ENCODE data around the gene USO1.
A peak's percentile ranks its signal among the peaks of the same experiment; 100 is the strongest.
"Not testable (repeated sequence)": the region's sequence is repeated elsewhere in the genome, so short reads cannot be mapped to it uniquely, and the experiment has no call there.

The USO1 gene

GRCh38 chr4:75692066-75692465, 32.3 kb upstream of the USO1 start:
- H3K27ac ChIP-seq (ENCODE audit: insufficient read depth, low read depth, low read length, poor library complexity, severe bottlenecking); H3K27me3 ChIP-seq (ENCODE audit: control insufficient read depth, insufficient read depth, low read length, poor library complexity, severe bottlenecking); H3K4me3 ChIP-seq (ENCODE audit: insufficient read depth, low read depth, low read length); H3K9me3 ChIP-seq (ENCODE audit: control insufficient read depth, low read length); H3K36me3 ChIP-seq (ENCODE audit: control insufficient read depth, insufficient read depth, low read length); H3K4me1 ChIP-seq (ENCODE audit: control insufficient read depth, insufficient read depth, low read length): not testable (repeated sequence)
- 94 to 96% methylated on average over 5 of the region's 5 CpGs for WGBS, 2 experiments

DNA sequence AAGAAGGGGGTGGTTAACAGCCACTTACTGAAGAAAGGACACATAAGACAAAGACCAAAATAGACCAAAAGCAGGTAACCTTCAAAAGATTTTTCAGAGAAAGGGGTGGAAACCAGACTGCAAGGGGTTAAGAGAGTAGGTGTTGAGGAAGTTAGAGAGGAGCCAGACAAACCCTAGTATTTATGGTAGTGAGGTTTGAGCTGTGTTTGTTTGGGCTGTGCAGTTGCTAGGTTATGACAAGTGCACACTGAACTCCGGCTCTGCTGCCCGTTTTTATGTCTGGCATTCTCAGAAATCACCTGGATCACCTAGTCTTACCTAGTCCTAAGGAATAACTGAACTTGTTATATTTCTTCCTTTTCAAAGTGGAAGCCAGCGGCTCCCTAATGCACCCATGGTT, 28.3 kb upstream of the USO1 start:
- Histone ChIP-seq H3K4me3 (ENCODE audit: insufficient read depth, low read depth, low read length) (no peak overlapping the region), H3K4me1 (ENCODE audit: control insufficient read depth, insufficient read depth, low read length) (no peaks in the 10 kb centered on the region), H3K27ac (ENCODE audit: insufficient read depth, low read depth, low read length, poor library complexity, severe bottlenecking) (no peak overlapping the region), H3K36me3 (ENCODE audit: control insufficient read depth, insufficient read depth, low read length) (no peaks in the 10 kb centered on the region), H3K9me3 (ENCODE audit: control insufficient read depth, low read length) (no peaks in the 10 kb centered on the region), H3K27me3 (ENCODE audit: control insufficient read depth, insufficient read depth, low read length, poor library complexity, severe bottlenecking) (no peaks in the 10 kb centered on the region)
- 55 to 57% methylated on average over 2 to 3 of the region's 3 CpGs for WGBS, 2 experiments

DNA sequence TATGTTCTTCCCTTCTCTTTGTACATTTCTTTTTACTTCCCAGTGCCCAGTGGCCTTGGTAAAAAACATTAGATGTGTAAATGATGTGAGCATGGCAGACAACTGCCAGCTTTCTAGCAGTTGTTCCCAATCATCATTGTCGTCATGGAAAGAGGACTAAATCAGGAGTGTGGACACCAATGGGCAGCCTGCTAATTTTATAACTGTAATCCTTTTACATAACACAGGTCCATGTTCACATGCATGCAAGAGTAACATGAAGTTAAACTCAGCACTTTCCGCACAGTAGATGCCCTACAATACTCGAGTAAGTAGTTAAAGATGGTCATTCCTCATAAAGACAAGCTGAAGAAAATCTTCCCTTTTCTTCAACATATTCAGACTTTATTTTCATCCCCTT, 27.8 kb upstream of the USO1 start:
- Histone ChIP-seq H3K36me3 (ENCODE audit: control insufficient read depth, insufficient read depth, low read length) (no peaks in the 10 kb centered on the region), H3K4me1 (ENCODE audit: control insufficient read depth, insufficient read depth, low read length) (no peaks in the 10 kb centered on the region), H3K9me3 (ENCODE audit: control insufficient read depth, low read length) (no peaks in the 10 kb centered on the region), H3K27ac (ENCODE audit: insufficient read depth, low read depth, low read length, poor library complexity, severe bottlenecking) (no peak overlapping the region), H3K27me3 (ENCODE audit: control insufficient read depth, insufficient read depth, low read length, poor library complexity, severe bottlenecking) (no peaks in the 10 kb centered on the region), H3K4me3 (ENCODE audit: insufficient read depth, low read depth, low read length) (no peak overlapping the region)
- 79 to 81% methylated on average over 3 of the region's 3 CpGs for WGBS, 2 experiments

DNA sequence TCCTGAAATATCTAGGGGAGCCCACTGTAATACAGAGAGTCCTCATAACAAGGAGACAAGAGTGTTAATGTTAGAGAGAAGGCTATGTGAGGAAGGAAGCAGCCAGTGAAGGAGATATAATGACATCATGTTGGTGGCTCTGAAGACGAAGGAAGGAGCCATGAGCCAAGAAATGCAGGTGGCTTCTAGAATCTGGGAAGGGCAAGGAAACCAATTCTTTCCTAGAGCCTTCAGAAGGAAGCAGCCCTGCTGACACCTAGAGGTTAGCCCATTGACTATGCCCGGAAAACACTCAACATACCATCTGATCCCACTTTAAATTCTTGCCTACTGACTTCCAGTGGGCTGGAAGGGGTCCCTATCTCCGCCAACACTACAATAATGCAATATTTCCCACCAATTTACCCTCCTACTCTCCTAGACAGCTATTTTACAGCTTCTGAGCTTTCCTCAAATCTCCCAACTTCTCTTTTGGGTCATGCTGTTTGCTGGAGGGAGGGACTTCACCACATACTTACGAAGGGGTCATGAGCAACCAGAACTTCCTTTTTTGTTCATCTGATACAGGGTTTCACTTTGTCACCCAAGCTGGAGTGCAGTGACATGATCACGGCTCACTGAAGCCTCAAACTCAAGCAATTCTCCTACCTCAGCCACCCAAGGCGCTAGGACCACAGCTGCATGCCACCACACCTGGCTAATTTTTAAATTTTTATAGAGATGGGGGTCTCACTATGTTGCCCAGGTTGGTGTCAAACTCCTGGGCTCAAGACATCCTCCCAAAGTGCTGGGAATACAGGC, 26.0 kb upstream of the USO1 start:
- Histone ChIP-seq H3K36me3 (ENCODE audit: control insufficient read depth, insufficient read depth, low read length) (no peaks in the 10 kb centered on the region), H3K4me3 (ENCODE audit: insufficient read depth, low read depth, low read length) (no peak overlapping the region), H3K27ac (ENCODE audit: insufficient read depth, low read depth, low read length, poor library complexity, severe bottlenecking) (no peak overlapping the region), H3K9me3 (ENCODE audit: control insufficient read depth, low read length) (no peaks in the 10 kb centered on the region), H3K27me3 (ENCODE audit: control insufficient read depth, insufficient read depth, low read length, poor library complexity, severe bottlenecking) (no peaks in the 10 kb centered on the region), H3K4me1 (ENCODE audit: control insufficient read depth, insufficient read depth, low read length) (peaks cover 3% of the 10 kb centered on the region)
- 91 to 92% methylated on average over 6 of the region's 6 CpGs for WGBS, 2 experiments

GRCh38 chr4:75698963-75699228, 25.5 kb upstream of the USO1 start:
- H3K36me3 ChIP-seq (ENCODE audit: control insufficient read depth, insufficient read depth, low read length): no peaks in the 10 kb centered on the region
- no peaks in the 10 kb centered on the region for H3K27me3 ChIP-seq (ENCODE audit: control insufficient read depth, insufficient read depth, low read length, poor library complexity, severe bottlenecking)
- no peak overlapping the region for H3K27ac ChIP-seq (ENCODE audit: insufficient read depth, low read depth, low read length, poor library complexity, severe bottlenecking)
- H3K4me3 ChIP-seq (ENCODE audit: insufficient read depth, low read depth, low read length): no peak overlapping the region
- WGBS, 2 experiments: 81 to 82% methylated on average over 2 of the region's 2 CpGs
- H3K9me3 ChIP-seq (ENCODE audit: control insufficient read depth, low read length): no peaks in the 10 kb centered on the region
- H3K4me1 ChIP-seq (ENCODE audit: control insufficient read depth, insufficient read depth, low read length): peaks cover 3% of the 10 kb centered on the region

- H3K27me3 ChIP-seq (ENCODE audit: control insufficient read depth, insufficient read depth, low read length, poor library complexity, severe bottlenecking): no peaks in the 10 kb centered on the region
- H3K4me1 ChIP-seq (ENCODE audit: control insufficient read depth, insufficient read depth, low read length): peaks cover 3% of the 10 kb centered on the region
- peak overlapping the region; percentile 8 for H3K27ac ChIP-seq (ENCODE audit: insufficient read depth, low read depth, low read length, poor library complexity, severe bottlenecking)
- no peaks in the 10 kb centered on the region for H3K9me3 ChIP-seq (ENCODE audit: control insufficient read depth, low read length)
- no peak overlapping the region for H3K4me3 ChIP-seq (ENCODE audit: insufficient read depth, low read depth, low read length)
- H3K36me3 ChIP-seq (ENCODE audit: control insufficient read depth, insufficient read depth, low read length): no peaks in the 10 kb centered on the region
- no CpG with 5 or more reads among the region's 1 CpG for WGBS, 2 experiments
Measured at GRCh38 chr4:75699299-75699698, 25.1 kb upstream of the USO1 start.

GRCh38 chr4:75702919-75703411, 21.4 kb upstream of the USO1 start:
- 58 to 63% methylated on average over 4 of the region's 4 CpGs for WGBS, 2 experiments
- no peak overlapping the region for H3K27ac ChIP-seq (ENCODE audit: insufficient read depth, low read depth, low read length, poor library complexity, severe bottlenecking)

DNA sequence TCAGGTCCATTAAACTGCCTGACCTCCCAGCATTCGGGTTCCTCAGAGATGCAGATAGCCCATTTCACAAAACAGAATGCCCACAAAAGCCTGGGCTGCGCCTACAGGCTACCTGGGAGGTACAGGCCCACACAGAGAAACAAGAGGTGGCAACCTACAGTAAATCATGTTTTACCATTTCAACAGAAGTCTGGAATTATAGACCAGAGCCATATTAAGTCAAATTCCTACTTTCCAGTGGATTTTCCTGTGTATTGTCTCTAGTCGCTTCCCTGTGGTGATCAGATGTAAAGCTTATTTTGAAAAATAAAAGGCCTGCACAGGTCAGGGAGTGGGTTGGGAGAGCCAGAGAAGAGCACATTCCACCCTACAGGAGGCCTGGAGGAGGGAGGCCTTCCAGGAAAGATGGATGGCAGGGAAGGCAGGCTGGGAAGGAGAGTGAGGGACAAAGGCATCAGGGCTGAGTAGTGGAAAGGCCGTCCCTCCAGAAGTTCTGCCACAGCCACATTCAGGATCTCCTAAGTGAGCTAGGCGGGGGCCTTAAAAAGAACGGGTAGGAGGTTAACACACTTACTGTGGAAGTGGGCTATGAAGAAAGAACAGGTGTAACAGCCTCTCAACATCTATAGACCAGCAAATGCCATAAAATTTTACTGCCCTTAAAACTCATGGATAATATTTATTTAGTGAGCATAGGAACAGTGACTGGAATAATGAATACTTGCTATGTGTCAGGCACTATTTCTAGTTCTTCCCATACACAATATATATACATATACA, 19.0 kb upstream of the USO1 start:
- no peaks in the 10 kb centered on the region for H3K9me3 ChIP-seq (ENCODE audit: control insufficient read depth, low read length)
- peak overlapping the region; percentile 68 for H3K27ac ChIP-seq (ENCODE audit: insufficient read depth, low read depth, low read length, poor library complexity, severe bottlenecking)
- no peak overlapping the region for H3K4me3 ChIP-seq (ENCODE audit: insufficient read depth, low read depth, low read length)
- WGBS, 2 experiments: 9 to 17% methylated on average over 6 of the region's 6 CpGs
- peaks cover 11% of the 10 kb centered on the region for H3K4me1 ChIP-seq (ENCODE audit: control insufficient read depth, insufficient read depth, low read length)
- no peaks in the 10 kb centered on the region for H3K27me3 ChIP-seq (ENCODE audit: control insufficient read depth, insufficient read depth, low read length, poor library complexity, severe bottlenecking)
- H3K36me3 ChIP-seq (ENCODE audit: control insufficient read depth, insufficient read depth, low read length): no peaks in the 10 kb centered on the region

More at GRCh38 chr4:75702919-75703411, 21.4 kb upstream of the USO1 start:
- no peaks in the 10 kb centered on the region for H3K9me3 ChIP-seq (ENCODE audit: control insufficient read depth, low read length)
- H3K4me1 ChIP-seq (ENCODE audit: control insufficient read depth, insufficient read depth, low read length): peaks cover 11% of the 10 kb centered on the region
- H3K27me3 ChIP-seq (ENCODE audit: control insufficient read depth, insufficient read depth, low read length, poor library complexity, severe bottlenecking): no peaks in the 10 kb centered on the region
- no peaks in the 10 kb centered on the region for H3K36me3 ChIP-seq (ENCODE audit: control insufficient read depth, insufficient read depth, low read length)
- H3K4me3 ChIP-seq (ENCODE audit: insufficient read depth, low read depth, low read length): no peak overlapping the region

DNA sequence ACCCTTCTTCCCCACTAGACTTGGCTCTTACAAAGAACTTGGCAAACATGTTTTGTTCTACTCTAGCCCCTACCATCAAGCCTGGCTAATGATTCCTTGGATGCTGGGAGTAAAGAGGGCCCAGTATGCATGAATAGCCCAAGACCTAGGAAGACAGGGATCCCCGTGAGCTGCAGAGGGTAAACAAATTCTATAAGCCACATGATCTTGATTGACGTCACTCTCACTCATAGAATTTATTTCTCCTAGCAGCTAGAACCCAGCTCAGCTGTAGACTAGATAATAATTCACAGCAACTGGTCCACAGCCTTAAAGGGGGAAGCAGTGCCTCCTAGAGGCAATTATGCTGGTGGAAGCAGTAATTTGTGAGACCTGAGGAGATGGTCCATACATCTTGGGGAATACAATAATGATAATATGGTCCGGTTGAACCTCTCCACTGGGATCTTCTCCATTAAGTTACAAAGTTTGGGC, 16.1 kb upstream of the USO1 start:
- Histone ChIP-seq H3K4me1 (ENCODE audit: control insufficient read depth, insufficient read depth, low read length) (peaks cover 9% of the 10 kb centered on the region), H3K4me3 (ENCODE audit: insufficient read depth, low read depth, low read length) (no peak overlapping the region), H3K27ac (ENCODE audit: insufficient read depth, low read depth, low read length, poor library complexity, severe bottlenecking) (no peak overlapping the region), H3K9me3 (ENCODE audit: control insufficient read depth, low read length) (no peaks in the 10 kb centered on the region), H3K27me3 (ENCODE audit: control insufficient read depth, insufficient read depth, low read length, poor library complexity, severe bottlenecking) (no peaks in the 10 kb centered on the region), H3K36me3 (ENCODE audit: control insufficient read depth, insufficient read depth, low read length) (no peaks in the 10 kb centered on the region)
- 65 to 68% methylated on average over 3 of the region's 3 CpGs for WGBS, 2 experiments

DNA sequence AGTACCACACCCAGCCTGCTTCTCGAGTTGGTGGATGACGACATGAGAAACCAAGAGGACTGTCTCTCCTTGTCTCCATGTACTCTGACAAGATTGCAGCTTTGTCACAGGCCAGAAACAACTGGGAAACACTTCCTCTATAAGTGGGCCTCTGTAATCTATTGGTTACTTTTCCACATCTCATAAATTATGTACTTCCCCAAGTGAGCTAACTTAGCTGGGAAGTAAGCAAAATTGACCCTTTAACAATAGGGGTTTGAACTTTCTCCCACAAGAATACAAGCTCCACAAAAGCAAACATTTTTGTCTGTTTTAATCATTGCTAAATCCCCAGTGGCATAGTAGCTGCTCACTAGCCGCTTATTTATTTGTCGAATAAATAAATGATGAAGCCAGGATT, 14.1 kb upstream of the USO1 start:
- H3K4me1 ChIP-seq (ENCODE audit: control insufficient read depth, insufficient read depth, low read length): peaks cover 6% of the 10 kb centered on the region
- no peaks in the 10 kb centered on the region for H3K9me3 ChIP-seq (ENCODE audit: control insufficient read depth, low read length)
- no peaks in the 10 kb centered on the region for H3K36me3 ChIP-seq (ENCODE audit: control insufficient read depth, insufficient read depth, low read length)
- 92 to 94% methylated on average over 4 of the region's 4 CpGs for WGBS, 2 experiments
- H3K4me3 ChIP-seq (ENCODE audit: insufficient read depth, low read depth, low read length): no peak overlapping the region
- no peaks in the 10 kb centered on the region for H3K27me3 ChIP-seq (ENCODE audit: control insufficient read depth, insufficient read depth, low read length, poor library complexity, severe bottlenecking)
- H3K27ac ChIP-seq (ENCODE audit: insufficient read depth, low read depth, low read length, poor library complexity, severe bottlenecking): no peak overlapping the region
